ENCODE data around the gene HIGD2B.

DNA sequence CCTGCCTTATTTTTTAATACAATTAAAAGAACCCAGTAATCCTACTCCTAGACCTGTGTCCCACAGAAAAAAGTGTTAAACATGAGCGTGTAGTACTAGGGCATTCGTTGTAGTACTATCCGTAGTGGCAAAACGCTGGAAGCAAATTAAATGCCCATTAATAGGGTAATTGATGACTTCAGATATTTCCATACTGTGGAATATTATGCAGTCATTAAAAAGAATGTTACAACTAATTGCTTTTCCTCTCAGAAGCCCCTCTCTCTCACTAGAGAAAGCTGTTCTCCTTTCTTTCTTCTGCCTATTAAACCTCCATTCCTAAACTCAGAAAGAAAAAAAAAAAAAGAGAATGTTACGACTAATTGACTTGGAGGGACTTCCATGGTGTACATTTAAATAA, 2.7 kb upstream of the HIGD2B start:
- TF ChIP-seq, protein P1, sequence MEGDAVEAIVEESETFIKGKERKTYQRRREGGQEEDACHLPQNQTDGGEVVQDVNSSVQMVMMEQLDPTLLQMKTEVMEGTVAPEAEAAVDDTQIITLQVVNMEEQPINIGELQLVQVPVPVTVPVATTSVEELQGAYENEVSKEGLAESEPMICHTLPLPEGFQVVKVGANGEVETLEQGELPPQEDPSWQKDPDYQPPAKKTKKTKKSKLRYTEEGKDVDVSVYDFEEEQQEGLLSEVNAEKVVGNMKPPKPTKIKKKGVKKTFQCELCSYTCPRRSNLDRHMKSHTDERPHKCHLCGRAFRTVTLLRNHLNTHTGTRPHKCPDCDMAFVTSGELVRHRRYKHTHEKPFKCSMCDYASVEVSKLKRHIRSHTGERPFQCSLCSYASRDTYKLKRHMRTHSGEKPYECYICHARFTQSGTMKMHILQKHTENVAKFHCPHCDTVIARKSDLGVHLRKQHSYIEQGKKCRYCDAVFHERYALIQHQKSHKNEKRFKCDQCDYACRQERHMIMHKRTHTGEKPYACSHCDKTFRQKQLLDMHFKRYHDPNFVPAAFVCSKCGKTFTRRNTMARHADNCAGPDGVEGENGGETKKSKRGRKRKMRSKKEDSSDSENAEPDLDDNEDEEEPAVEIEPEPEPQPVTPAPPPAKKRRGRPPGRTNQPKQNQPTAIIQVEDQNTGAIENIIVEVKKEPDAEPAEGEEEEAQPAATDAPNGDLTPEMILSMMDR (IDR thresholded peaks at IDR 0.05), result no peak
- no peak for TF ChIP-seq POLR2A (IDR thresholded peaks at IDR 0.05)
